ENCODE measurements around the gene VAV2.
"Not testable (repeated sequence)": the region's sequence is repeated elsewhere in the genome, so short reads cannot be mapped to it uniquely, and the experiment has no call there.

VAV2 gene

GRCh38 chr9:133769511-133770075, 222.5 kb downstream of the VAV2 start:
- DNase-seq (ENCODE audit: low read depth in 2 of 2) = no peak

- DNase-seq (ENCODE audit: low read depth in 2 of 2) = no peak
Measured at GRCh38 chr9:133768859-133769510, 223.1 kb downstream of the VAV2 start.

GRCh38 chr9:133768371-133768858, 223.7 kb downstream of the VAV2 start:
- no peak for DNase-seq (ENCODE audit: low read depth in 2 of 2)

- no peak for DNase-seq (ENCODE audit: low read depth in 2 of 2)
Measured at GRCh38 chr9:133767625-133768024, 224.5 kb downstream of the VAV2 start.

- DNase-seq (ENCODE audit: low read depth in 2 of 2) = no peak
Measured at GRCh38 chr9:133767008-133767407, 225.1 kb downstream of the VAV2 start.

GRCh38 chr9:133766234-133766633, 225.9 kb downstream of the VAV2 start:
- DNase-seq (ENCODE audit: low read depth in 2 of 2) = not testable (repeated sequence)

GRCh38 chr9:133763272-133764183, 228.6 kb downstream of the VAV2 start:
- no peak for DNase-seq (ENCODE audit: low read depth in 2 of 2)

GRCh38 chr9:133762488-133763271, 229.4 kb downstream of the VAV2 start:
- DNase-seq (ENCODE audit: low read depth in 2 of 2) = no peak

- DNase-seq (ENCODE audit: low read depth in 2 of 2) = no peak
Measured at GRCh38 chr9:133761641-133762248, 230.4 kb downstream of the VAV2 start.

- no peak for DNase-seq (ENCODE audit: low read depth in 2 of 2)
Measured at GRCh38 chr9:133760713-133761290, 231.3 kb downstream of the VAV2 start.

GRCh38 chr9:133759946-133760345, 232.2 kb downstream of the VAV2 start:
- no peak for DNase-seq (ENCODE audit: low read depth in 2 of 2)

GRCh38 chr9:133759146-133759900, 232.8 kb downstream of the VAV2 start:
- no peak for DNase-seq (ENCODE audit: low read depth in 2 of 2)

- no peak for DNase-seq (ENCODE audit: low read depth in 2 of 2)
Measured at GRCh38 chr9:133758228-133758627, 233.9 kb downstream of the VAV2 start.

GRCh38 chr9:133754688-133755227, 237.4 kb downstream of the VAV2 start:
- no peak for DNase-seq (ENCODE audit: low read depth in 2 of 2)

GRCh38 chr9:133754187-133754586, 237.9 kb downstream of the VAV2 start:
- DNase-seq (ENCODE audit: low read depth in 2 of 2) = no peak

GRCh38 chr9:133752739-133753446, 239.2 kb downstream of the VAV2 start:
- no peak for DNase-seq (ENCODE audit: low read depth in 2 of 2)

- DNase-seq (ENCODE audit: low read depth in 2 of 2) = no peak
Measured at GRCh38 chr9:133750982-133751649, 241.0 kb downstream of the VAV2 start.

GRCh38 chr9:133747309-133747708, 244.8 kb downstream of the VAV2 start:
- no peak for DNase-seq (ENCODE audit: low read depth in 2 of 2)

- not testable (repeated sequence) for DNase-seq (ENCODE audit: low read depth in 2 of 2)
Measured at GRCh38 chr9:133744528-133744927, 247.6 kb downstream of the VAV2 start.

Measured in stimulated activated CD8-positive, alpha-beta memory T cell treated with anti-CD3 and anti-CD28 coated beads, Interleukin-15, amount 100 ng/mL, for 48 hours (primary cell).